Right lung (tissue), 5 donors: ENCODE measurements around the gene CLEC18A. TPM values are rescaled to one million over a fixed set of nuclear protein-coding genes. Genes with fewer than 3 reads are reported as not detected.
"Not testable (repeated sequence)": the region's sequence is repeated elsewhere in the genome, so short reads cannot be mapped to it uniquely, and the experiment has no call there.

Experiments
- DNase-seq, 2 donors: peaks; one replicate each; pipeline ENCODE4 v3.0.0-alpha.2; 2013
- polyA plus RNA-seq, 5 donors: library from polyadenylated mRNA; unstranded; fragments of 120-200 nt; gene quantifications; one replicate each; pipeline versions ENCODE4 v1.2.1 to v1.2.3, GENCODE V29; 2013; ENCODE audit warnings: inconsistent platforms in 1 of 5, low replicate concordance in 1 of 5; ENCODE audit not compliant: insufficient read length in 5 of 5, insufficient read depth in 1 of 5

The CLEC18A gene
- polyA plus RNA-seq, 5 donors, result 0.48 to 1.4 (median 0.89) TPM

GRCh38 chr16:69929480-69929879 is 21.7 kb upstream of the CLEC18A start:
- DNase-seq, result no peak

GRCh38 chr16:69930117-69930776 is 20.9 kb upstream of the CLEC18A start:
- peak in 1 of 2 donors; percentile 48 for DNase-seq

- DNase-seq, result no peak
Observed at GRCh38 chr16:69931631-69932030, 19.5 kb upstream of the CLEC18A start.

DNA sequence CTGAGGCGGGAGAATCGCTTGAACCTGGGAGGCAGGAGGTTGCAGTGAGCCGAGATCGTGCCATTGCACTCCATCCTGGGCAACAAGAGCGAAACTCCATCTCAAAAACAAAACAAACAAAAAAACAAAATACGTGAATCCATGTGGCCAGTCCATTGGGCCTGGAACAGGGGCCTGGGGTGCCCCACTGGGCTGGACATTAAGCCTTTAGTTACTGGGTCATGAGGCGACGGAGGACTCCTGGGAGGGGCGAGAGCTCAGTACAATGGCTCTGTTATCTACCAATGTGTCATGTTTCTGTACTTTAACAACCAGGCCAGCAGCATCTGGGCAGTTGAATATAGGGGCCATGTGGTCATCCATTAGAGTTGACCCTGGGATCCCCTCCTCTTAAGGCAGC is 18.9 kb upstream of the CLEC18A start:
- DNase-seq, result no peak

DNA sequence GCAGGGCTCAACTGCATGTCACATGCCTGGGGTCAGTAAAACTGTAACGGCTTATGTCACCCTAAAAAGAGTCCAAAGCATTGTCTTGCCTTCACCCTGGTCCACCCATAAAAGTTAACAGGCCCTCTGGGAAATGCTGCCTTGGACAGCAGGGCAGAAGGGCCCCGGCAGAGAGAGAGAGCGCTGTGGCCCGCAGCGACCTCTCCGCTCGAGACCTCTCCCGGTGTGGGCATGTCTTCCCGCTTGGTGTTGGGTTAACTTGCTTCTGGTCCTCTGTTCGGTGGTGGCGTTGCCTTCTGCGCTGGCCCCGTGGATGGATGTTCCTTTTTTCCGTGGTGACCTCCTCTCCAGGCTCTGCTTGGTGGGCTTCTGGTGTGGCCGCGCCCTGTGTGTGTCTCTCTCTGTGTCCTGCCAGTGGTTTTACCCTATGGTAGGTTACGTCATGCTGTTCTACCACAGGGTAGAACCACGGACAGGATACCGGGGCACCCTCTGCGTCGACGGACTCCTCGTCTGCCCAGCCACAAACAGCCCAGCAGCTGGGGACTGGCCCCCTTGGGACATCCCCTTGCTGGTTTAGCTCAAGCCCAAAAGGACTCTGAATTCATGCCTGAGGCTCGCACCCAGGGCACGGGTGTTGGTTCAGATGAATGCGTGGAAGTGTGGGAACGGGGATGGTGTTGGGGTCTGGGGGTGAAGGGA is 18.3 kb upstream of the CLEC18A start:
- no peak for DNase-seq

GRCh38 chr16:69934044-69934443 is 17.1 kb upstream of the CLEC18A start:
- DNase-seq, result no peak

GRCh38 chr16:69934751-69935150 is 16.4 kb upstream of the CLEC18A start:
- DNase-seq, result no peak

GRCh38 chr16:69935278-69935711 is 15.8 kb upstream of the CLEC18A start:
- DNase-seq, result no peak

GRCh38 chr16:69935740-69936139 is 15.4 kb upstream of the CLEC18A start:
- DNase-seq, result no peak

GRCh38 chr16:69936252-69936651 is 14.9 kb upstream of the CLEC18A start:
- no peak for DNase-seq

DNA sequence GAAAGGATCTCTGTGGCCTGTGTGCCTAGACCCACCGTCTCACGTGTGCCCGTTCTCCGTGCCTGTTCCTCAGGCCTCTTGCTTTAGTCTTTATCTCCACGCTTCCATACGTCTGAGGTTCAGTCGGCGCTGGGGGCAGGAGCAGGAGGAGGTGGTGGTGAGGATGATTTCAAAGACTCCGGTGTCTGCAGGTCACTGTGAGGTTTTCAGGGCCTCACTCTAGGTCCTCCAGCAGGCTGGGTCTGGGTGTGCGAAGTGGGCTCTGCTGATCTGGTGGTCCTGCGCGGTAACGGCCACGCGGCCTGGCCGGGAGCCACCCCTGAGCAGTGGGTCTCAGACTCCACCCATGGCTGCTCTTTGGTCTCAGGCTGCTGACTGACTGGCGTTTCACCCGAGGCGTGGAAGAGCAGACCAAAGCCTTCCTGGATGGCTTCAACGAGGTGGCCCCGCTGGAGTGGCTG is 14.4 kb upstream of the CLEC18A start:
- DNase-seq, result no peak

- no peak for DNase-seq
Observed at GRCh38 chr16:69937465-69937951, 13.6 kb upstream of the CLEC18A start.

- no peak for DNase-seq
Observed at GRCh38 chr16:69938981-69939820, 11.9 kb upstream of the CLEC18A start.

- DNase-seq, result no peak
Observed at GRCh38 chr16:69939821-69940585, 11.1 kb upstream of the CLEC18A start.

GRCh38 chr16:69940676-69941075 is 10.5 kb upstream of the CLEC18A start:
- no peak for DNase-seq

GRCh38 chr16:69941251-69942098 is 9.7 kb upstream of the CLEC18A start:
- no peak for DNase-seq

DNA sequence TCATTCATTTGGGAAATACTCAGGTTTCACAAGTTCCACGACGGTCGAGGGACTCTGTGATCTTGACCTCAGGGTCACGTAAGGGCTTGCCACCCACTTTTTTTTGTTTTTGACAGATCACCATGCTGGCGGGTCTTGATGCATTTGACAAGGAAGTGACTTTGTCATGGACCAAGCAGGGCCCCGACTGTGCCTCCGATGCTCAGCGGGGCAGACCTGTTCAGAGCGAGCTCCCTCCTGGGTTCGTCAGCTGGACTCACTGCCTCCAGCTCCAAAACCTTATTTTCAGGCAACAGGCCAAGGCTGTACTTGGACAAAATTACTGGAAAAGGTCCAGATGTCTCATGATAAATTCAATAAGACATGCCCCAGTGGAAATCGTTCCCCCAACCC is 9.0 kb upstream of the CLEC18A start:
- DNase-seq, result no peak

GRCh38 chr16:69942627-69943170 is 8.4 kb upstream of the CLEC18A start:
- DNase-seq, result no peak

DNA sequence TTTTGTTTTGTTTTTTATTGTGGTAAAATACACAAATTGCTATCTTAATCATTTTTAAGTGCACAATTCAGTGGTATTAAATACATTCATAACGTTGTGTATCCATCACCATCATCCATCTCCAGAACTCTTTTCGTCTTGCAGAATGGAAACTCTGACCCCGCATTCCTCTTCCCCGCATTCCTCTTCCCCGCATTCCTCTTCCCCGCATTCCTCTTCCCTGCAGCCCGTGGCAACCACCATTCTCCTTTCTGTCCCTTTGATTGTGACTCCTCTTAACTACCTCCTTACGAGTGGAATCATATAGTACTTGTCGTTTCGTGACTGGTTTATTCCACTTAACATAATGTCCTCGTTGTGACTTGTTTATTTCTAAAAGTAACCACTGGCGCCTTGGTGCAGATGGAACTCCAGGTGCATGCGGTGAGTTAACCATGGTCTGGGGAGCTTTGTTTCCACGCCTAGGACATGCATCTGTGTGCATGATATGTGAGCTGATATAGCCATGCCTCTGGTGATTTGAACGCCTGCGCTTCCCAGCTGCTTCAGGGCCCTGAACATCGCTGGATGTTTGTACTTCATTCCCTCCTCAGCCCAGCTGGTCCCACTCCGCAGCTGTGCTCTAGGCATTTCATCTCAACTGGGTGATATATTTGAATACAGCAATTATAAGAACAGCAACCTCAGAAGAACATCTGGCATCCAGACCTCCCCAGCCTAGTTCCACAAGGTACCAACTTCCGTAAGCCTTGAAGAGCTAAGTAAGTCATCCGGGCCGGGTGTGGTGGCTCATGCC is 7.7 kb upstream of the CLEC18A start:
- DNase-seq, result not testable (repeated sequence)
